Stimulated activated CD4-positive, alpha-beta T cell treated with anti-CD3 and anti-CD28 coated beads, TNF-alpha, amount 100 ng/mL, for 48 hours (primary cell): ENCODE results near the gene STAC2.

Experiments used
- DNase-seq, 3 donors: peaks; one replicate each; pipeline ENCODE4 v3.0.0-alpha.2; 2020; ENCODE audit warnings: low read depth in 3 of 3

The STAC2 gene

GRCh38 chr17:39209317-39210092 lies 16.2 kb downstream of the STAC2 start:
- DNase-seq = peak in 2 of 3 donors; percentile 38 to 67

GRCh38 chr17:39208893-39209292 lies 16.9 kb downstream of the STAC2 start:
- no peak for DNase-seq

- no peak for DNase-seq
Measured at GRCh38 chr17:39208136-39208535, 17.6 kb downstream of the STAC2 start.

- no peak for DNase-seq
Measured at GRCh38 chr17:39205112-39205526, 20.6 kb downstream of the STAC2 start.

- no peak for DNase-seq
Measured at GRCh38 chr17:39204245-39204644, 21.5 kb downstream of the STAC2 start.

GRCh38 chr17:39200957-39201510 lies 24.7 kb downstream of the STAC2 start:
- no peak for DNase-seq

GRCh38 chr17:39200070-39200879 lies 25.5 kb downstream of the STAC2 start, which contains the start of gene RPL19:
Gene RPL19, plus strand, starts transcription at chr17:39200283. Its CDS starts 62 bp downstream, at chr17:39200345.
- peak; percentile 56 to 67 (median 58) for DNase-seq

- DNase-seq = peak; percentile 79 to 84 (median 82)
Measured at GRCh38 chr17:39199820-39200069, 26.0 kb downstream of the STAC2 start.

- DNase-seq = no peak
Measured at GRCh38 chr17:39198186-39198566, 27.6 kb downstream of the STAC2 start.

GRCh38 chr17:39197380-39198185 lies 28.2 kb downstream of the STAC2 start, which contains the start of gene CACNB1:
Gene CACNB1, minus strand, starts transcription at chr17:39197669. Its CDS starts 174 bp downstream, at chr17:39197495.
- DNase-seq = peak; percentile 43 to 69 (median 54)

GRCh38 chr17:39196808-39197291 lies 28.9 kb downstream of the STAC2 start:
- no peak for DNase-seq

- no peak for DNase-seq
Measured at GRCh38 chr17:39196241-39196807, 29.4 kb downstream of the STAC2 start.

- DNase-seq = no peak
Measured at GRCh38 chr17:39195568-39196160, 30.1 kb downstream of the STAC2 start.

- DNase-seq = no peak
Measured at GRCh38 chr17:39194985-39195524, 30.7 kb downstream of the STAC2 start.

- no peak for DNase-seq
Measured at GRCh38 chr17:39194089-39194984, 31.4 kb downstream of the STAC2 start.

GRCh38 chr17:39193346-39193745 lies 32.4 kb downstream of the STAC2 start:
- no peak for DNase-seq

GRCh38 chr17:39192901-39193300 lies 32.8 kb downstream of the STAC2 start:
- DNase-seq = no peak

GRCh38 chr17:39191750-39192510 lies 33.8 kb downstream of the STAC2 start:
- DNase-seq = no peak
